ENCODE data around the gene S100A8.
A peak's percentile ranks its signal among the peaks of the same experiment; 100 is the strongest.

Gene S100A8

DNA sequence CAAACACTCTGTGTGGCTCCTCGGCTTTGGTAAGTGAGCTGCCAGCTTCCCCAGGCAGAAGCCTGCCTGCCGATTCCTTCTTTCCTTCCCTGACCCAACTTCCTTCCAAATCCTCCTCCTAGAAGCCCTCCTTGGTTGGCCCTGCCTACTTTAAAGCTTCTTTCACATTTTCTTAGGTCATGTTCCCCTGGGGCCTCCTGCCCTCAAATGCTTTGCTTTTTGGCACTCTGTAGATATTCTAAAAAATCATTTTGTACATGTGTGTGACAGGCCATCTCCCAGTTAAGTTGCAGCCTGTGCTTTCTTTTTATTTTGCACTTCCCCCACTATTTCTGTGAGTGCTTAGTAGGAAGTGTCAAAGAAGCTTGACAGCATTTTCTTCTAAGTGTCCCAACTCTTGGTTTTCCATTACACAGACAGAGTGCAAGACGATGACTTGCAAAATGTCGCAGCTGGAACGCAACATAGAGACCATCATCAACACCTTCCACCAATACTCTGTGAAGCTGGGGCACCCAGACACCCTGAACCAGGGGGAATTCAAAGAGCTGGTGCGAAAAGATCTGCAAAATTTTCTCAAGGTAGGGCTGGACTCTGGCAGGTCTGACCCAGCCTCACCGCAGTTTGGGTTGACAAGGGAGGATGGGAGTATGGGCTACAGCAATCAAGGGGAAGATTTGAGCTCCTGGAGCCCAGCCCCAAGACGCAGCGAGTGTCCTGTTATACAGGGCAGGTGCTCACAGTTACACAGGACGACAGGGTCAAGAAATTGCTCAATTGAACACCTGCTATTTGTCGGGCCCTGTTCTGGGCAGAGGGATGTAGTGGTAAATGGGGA is 32.8 kb downstream of the S100A8 start, which contains the start of gene S100A9:
S100A9 (plus strand) TSS at position 2 of the 838 bp plus-strand sequence; CDS start at position 432, 430 bp downstream.
- Mint-ChIP-seq H3K4me1 (peaks cover 15 to 19% of the 10 kb centered on the region in 2 donors), H3K9me3 (no peaks in the 10 kb centered on the region), H3K27ac (peak within 1 kb of the TSS; percentile 20), H3K36me3 (no peaks in the 10 kb centered on the region), H3K27me3 (peaks cover 39 to 54% of the 10 kb centered on the region in 2 donors), H3K4me3 (peak within 1 kb of the TSS in 1 of 2 donors; percentile 37)
- no peak for DNase-seq
- no peak for ATAC-seq (replicated peaks)

GRCh38 chr1:153357076-153357852 is 33.6 kb downstream of the S100A8 start:
- Mint-ChIP-seq H3K27ac (no peak overlapping the region), H3K36me3 (no peaks in the 10 kb centered on the region), H3K4me3 (no peak overlapping the region), H3K4me1 (peaks cover 16 to 19% of the 10 kb centered on the region in 2 donors), H3K27me3 (peaks cover 42 to 51% of the 10 kb centered on the region in 2 donors), H3K9me3 (no peaks in the 10 kb centered on the region)
- ATAC-seq (replicated peaks) (no peak), DNase-seq (no peak)

GRCh38 chr1:153356392-153357075 is 34.3 kb downstream of the S100A8 start:
- H3K27me3 Mint-ChIP-seq: peaks cover 42 to 51% of the 10 kb centered on the region in 2 donors
- H3K4me1 Mint-ChIP-seq: peaks cover 16 to 19% of the 10 kb centered on the region in 2 donors
- no peak for ATAC-seq (replicated peaks)
- no peak overlapping the region for H3K27ac Mint-ChIP-seq
- H3K36me3 Mint-ChIP-seq: no peaks in the 10 kb centered on the region
- no peak overlapping the region for H3K4me3 Mint-ChIP-seq
- DNase-seq: no peak
- H3K9me3 Mint-ChIP-seq: no peaks in the 10 kb centered on the region

DNA sequence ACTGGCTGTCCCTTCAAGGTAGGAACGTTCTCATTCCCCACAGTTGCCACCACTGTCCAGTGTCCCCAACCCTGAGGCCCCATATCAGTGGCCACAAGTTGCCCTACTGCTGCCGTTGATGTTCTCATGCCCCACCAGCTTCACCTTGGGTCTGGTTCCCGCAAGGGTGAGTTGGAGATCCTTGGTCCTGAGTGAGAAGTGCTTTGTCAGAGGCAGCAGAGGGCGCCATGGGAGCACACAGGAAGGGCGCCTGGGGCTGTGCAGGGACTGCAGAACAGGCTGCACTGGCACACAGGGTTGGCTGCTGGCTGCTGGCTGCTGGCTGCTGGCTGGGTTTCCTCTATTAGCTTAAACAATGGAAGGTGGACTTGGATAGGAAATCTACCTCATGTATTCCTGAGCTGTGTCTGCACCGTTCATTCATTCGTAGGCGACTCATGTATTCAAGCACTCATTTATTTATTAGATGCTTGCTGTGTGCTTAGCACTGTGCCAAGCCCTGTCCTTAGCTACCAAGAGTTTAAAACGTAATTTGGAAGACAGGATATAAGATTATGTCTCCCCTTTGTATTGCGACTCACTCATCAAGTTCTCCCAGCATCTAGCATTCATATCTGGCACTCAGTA is 35.3 kb downstream of the S100A8 start:
- peaks cover 16 to 19% of the 10 kb centered on the region in 2 donors for H3K4me1 Mint-ChIP-seq
- H3K36me3 Mint-ChIP-seq: no peaks in the 10 kb centered on the region
- H3K27me3 Mint-ChIP-seq: peaks cover 36 to 45% of the 10 kb centered on the region in 2 donors
- no peak overlapping the region for H3K4me3 Mint-ChIP-seq
- ATAC-seq (replicated peaks) (peak; percentile 89 to 92), DNase-seq (peak; percentile 35)
- H3K27ac Mint-ChIP-seq: no peak overlapping the region
- H3K9me3 Mint-ChIP-seq: no peaks in the 10 kb centered on the region

GRCh38 chr1:153354515-153355193 is 36.2 kb downstream of the S100A8 start:
- DNase-seq (no peak), ATAC-seq (replicated peaks) (no peak)
- Mint-ChIP-seq H3K4me3 (no peak overlapping the region), H3K27ac (no peak overlapping the region), H3K9me3 (no peaks in the 10 kb centered on the region), H3K27me3 (peaks cover 42 to 51% of the 10 kb centered on the region in 2 donors), H3K4me1 (peaks cover 16 to 19% of the 10 kb centered on the region in 2 donors), H3K36me3 (no peaks in the 10 kb centered on the region)

- Mint-ChIP-seq H3K27me3 (peaks cover 53 to 60% of the 10 kb centered on the region in 2 donors), H3K4me1 (peaks cover 16 to 19% of the 10 kb centered on the region in 2 donors), H3K4me3 (no peak overlapping the region)
Observed at GRCh38 chr1:153353226-153353947, 37.5 kb downstream of the S100A8 start.

GRCh38 chr1:153352523-153352922 is 38.4 kb downstream of the S100A8 start:
- DNase-seq (peak; percentile 24), ATAC-seq (replicated peaks) (peak; percentile 73)
- Mint-ChIP-seq H3K9me3 (no peaks in the 10 kb centered on the region), H3K27ac (no peak overlapping the region), H3K27me3 (peaks cover 54 to 64% of the 10 kb centered on the region in 2 donors), H3K36me3 (no peaks in the 10 kb centered on the region), H3K4me3 (no peak overlapping the region), H3K4me1 (peaks cover 7 to 11% of the 10 kb centered on the region in 2 donors)

More at GRCh38 chr1:153353226-153353947, 37.5 kb downstream of the S100A8 start:
- ATAC-seq (replicated peaks) (peak in 1 of 2 donors; percentile 30), DNase-seq (no peak)
- no peak overlapping the region for H3K27ac Mint-ChIP-seq
- no peaks in the 10 kb centered on the region for H3K9me3 Mint-ChIP-seq
- no peaks in the 10 kb centered on the region for H3K36me3 Mint-ChIP-seq

DNA sequence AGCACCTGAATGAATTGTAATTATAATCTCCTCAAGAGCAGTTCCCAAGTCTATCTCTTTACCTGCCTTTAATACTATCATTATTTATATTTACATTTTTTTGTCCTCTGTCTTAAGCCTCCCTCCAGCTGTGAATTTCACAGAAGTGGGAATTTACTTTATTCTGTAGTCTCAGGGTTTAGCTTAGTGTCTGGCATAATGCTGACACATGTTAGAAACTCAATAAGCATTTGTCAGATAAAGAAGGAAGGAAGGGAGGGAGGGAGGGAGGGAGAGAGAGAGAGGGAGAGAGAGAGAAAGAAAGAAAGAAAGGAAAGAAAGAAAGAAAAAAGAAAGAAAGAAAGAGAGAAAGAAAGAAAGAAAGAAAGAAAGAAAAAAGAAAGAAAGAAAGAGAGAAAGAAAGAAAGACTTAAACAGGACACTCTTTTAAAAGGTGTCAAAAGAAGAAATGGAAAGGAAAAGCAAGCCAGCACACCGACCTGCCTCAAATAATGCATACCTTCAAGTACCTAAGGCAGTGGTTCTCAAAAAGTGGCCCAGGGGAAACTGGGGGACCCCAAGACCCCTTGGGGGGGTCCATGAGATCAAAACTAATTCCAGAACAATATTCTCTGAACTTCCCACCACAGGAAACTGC is 40.4 kb downstream of the S100A8 start:
- ATAC-seq (replicated peaks) (no peak), DNase-seq (no peak)
- H3K27ac Mint-ChIP-seq: no peak overlapping the region
- no peaks in the 10 kb centered on the region for H3K9me3 Mint-ChIP-seq
- peaks cover 63 to 67% of the 10 kb centered on the region in 2 donors for H3K27me3 Mint-ChIP-seq
- H3K36me3 Mint-ChIP-seq: no peaks in the 10 kb centered on the region
- H3K4me3 Mint-ChIP-seq: no peak overlapping the region
- H3K4me1 Mint-ChIP-seq: peaks cover 14 to 15% of the 10 kb centered on the region in 2 donors

DNA sequence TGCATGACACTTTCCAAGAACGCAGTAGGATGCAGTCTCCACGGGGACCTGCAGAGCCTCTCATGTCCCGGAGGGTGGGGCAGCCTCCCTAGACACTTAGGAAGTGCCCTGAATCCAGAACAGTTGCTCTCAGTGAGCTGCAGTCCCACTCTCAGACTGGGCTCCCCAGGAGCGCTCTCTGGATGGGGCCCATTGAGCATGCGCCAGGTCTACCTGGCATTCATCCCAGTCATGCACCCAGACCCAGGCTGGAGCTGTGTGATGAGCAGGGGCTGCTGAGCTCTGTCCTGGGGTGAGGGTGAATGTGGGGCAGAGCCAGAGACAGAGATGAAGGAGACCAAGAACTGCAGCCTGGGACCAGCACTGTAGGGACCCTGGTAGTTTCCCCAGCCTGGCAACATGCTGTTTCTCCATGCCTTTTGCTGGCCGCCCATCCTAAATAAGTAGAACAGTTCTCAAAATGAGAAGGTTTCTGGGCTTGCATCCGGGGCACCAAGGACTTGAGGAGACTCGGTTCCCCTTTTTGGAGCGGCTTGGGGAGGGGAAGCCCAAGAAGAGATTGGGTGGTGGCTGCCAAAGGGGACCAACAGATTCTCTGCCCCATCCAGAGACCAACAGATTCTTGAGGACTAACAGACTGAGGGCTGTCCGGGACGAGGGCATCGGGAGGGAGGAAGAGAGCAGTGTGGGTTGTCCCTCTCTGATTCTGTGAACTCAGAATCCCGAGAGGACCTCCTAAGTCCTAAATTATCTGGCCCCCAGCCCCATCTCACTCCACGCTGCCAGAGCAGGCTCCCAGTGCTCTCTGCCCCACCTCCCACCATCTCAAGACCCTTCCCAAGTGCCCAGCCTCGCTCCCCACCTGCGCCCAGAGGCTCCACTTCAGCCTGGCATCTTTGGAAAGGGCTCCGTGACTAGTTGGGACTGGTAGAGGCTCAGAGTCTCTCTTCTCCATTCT is 41.2 kb downstream of the S100A8 start:
- Mint-ChIP-seq H3K36me3 (no peaks in the 10 kb centered on the region), H3K9me3 (no peaks in the 10 kb centered on the region), H3K27ac (no peak overlapping the region), H3K27me3 (peaks cover 61 to 66% of the 10 kb centered on the region in 2 donors), H3K4me1 (peaks cover 20 to 21% of the 10 kb centered on the region in 2 donors), H3K4me3 (no peak overlapping the region)
- DNase-seq (no peak), ATAC-seq (replicated peaks) (no peak)

DNA sequence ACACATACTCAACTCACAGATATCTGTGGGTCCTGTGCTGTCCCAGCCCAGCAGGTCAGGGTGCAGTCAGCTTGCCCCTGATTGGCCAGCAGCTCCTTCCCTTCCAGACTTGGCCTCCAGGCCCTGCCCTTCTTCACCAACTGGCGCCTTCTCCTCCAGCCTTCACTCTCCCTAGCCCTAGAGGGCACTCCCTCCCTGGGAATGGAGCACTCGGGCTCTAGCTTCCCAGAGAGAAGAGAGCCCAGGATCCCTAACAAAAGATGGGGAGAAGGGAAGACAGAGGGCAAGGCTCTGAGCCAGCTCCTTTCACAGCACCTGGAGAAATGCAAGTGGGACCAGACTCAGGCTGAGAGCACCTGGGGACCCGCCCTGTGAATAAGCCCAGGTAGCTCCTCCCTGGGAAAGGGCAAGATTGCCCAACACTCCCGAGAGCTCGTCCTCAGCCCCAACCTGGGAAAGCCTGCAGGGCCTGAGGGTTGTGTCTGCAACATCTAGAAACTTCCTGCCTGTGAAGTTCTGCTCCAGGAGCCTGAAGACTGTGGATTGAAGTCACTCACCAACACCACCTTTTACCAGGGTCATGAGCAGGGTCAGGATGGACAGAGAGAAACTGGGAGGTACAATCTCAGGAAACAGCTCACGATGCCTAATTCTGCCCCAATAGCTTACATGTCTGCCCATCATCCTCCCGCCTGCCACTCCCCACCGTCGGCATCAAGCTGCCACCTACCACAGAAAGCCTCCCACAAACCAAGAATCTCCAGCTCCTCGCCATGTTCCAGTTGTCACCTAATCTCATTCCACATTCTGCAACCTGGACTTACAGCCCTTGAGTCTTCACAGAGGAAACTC is 42.1 kb downstream of the S100A8 start, which contains the start of gene PGLYRP4:
PGLYRP4 (minus strand) TSS at position 331 of the 852 bp plus-strand sequence. CDS start 909 bp downstream, outside the sequence.
- H3K27ac Mint-ChIP-seq: no peak within 1 kb of the TSS
- H3K9me3 Mint-ChIP-seq: no peaks in the 10 kb centered on the region
- ATAC-seq (replicated peaks) (no peak), DNase-seq (no peak)
- H3K4me1 Mint-ChIP-seq: peaks cover 27 to 28% of the 10 kb centered on the region in 2 donors
- H3K4me3 Mint-ChIP-seq: no peak within 1 kb of the TSS
- H3K36me3 Mint-ChIP-seq: no peaks in the 10 kb centered on the region
- H3K27me3 Mint-ChIP-seq: peaks cover 66 to 70% of the 10 kb centered on the region in 2 donors

GRCh38 chr1:153347856-153348255 is 43.0 kb downstream of the S100A8 start:
- H3K4me3 Mint-ChIP-seq: no peak overlapping the region
- DNase-seq: no peak

More at GRCh38 chr1:153347856-153348255, 43.0 kb downstream of the S100A8 start:
- peaks cover 27 to 33% of the 10 kb centered on the region in 2 donors for H3K4me1 Mint-ChIP-seq
- no peaks in the 10 kb centered on the region for H3K36me3 Mint-ChIP-seq
- ATAC-seq (replicated peaks): no peak
- H3K27ac Mint-ChIP-seq: no peak overlapping the region
- no peaks in the 10 kb centered on the region for H3K9me3 Mint-ChIP-seq
- H3K27me3 Mint-ChIP-seq: peaks cover 66 to 70% of the 10 kb centered on the region in 2 donors
